NCI-H345 treated with DMSO at 0.1 percent for 48 hours (cell line): Measurements from ENCODE around the gene OVCA2.

ENCODE experiments used
- DNase-seq: peaks from one replicate; lab custom pipeline; 2025; ENCODE audit not compliant: unreplicated experiment; lab: John Stamatoyannopoulos, UW

The OVCA2 gene

DNA sequence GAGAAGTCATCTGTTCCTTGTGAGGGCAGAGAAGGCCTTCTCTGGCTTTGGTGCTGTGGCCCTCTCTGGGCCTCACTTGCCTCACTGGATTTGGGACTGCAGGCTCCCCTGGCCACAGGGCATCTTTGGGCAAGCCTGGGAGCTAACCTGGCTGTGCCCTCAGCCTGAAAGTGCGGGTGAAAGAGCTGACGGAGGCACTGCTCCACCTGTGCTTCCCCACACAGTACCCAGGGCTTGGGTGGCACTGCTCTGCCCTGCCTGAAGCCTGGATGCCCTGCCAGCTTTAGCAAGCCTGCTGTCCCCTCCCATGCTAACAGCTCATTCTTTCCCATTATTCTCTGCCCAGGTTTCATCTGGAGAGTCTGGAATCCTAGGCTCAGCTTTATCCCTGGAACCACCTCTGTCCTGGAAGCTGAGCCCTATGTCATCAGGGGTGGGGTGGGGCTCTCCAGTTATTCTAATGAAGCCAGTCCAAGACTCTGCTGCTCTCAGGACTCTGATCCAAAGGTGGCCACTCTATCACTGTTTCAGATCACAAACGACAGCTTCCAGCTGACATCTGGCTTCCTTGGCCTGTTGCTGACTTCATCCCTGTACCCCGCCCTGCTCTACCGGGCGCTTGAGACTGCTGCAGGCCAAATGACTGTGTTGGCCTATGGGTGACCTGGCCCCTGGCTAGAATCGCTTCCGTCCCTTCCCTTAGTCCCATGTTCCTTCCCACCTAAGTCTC lies 42.4 kb downstream of the OVCA2 start:
- no peak for DNase-seq

DNA sequence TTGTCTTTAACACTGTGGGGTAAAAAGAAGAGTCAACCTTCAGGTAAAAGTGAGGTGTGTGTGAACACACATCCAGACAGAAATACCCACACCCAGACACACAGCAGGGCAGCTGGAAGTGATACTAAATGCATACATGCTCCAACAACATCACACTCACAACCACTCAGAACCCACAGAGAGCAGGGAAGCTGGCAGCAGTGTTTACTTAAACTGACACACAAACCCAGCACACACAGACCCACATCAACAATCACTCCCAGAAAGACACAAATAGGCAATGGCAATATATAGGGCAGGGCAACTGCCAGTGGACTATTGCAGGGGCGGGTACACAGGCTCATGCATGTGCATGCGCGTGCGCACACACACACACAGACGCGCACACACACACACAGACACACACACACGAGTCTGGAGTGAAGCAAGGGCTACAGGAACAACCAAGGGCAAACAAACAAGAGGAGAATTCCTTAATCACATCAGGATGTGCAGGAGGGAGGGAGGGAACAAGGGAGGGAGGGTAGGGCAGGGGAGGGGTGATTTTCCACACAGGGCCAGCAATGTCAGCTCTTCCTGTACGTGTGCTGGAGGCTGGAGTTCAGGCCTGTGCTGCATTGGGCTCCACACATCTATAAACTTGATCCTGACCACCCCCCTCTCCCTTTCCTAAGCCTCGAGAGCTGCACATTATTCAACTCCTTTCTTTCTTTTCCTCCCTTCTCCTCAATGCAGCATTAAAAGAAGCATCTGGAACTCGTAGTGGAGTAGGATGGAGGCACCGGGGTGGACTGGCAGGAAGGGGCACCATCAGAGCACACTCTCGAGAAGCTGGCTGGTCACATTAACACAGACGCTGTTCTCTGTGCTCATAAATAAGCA lies 43.2 kb downstream of the OVCA2 start:
- no peak for DNase-seq

DNA sequence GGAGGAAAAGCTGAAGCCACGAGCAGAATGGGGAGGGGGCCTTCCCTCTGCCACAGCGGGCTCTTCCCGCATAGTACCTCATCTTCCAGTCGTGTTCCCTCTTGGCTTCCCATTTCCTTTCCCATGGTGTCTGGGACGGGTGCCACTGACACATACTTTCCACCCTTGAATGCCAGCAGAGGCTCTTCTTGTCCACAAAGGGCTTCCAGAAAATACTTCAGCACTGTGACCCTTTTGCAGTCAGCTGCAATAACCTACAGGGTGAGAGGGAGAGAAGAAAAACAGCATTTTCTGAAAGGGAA lies 43.8 kb downstream of the OVCA2 start:
- DNase-seq, result no peak

DNA sequence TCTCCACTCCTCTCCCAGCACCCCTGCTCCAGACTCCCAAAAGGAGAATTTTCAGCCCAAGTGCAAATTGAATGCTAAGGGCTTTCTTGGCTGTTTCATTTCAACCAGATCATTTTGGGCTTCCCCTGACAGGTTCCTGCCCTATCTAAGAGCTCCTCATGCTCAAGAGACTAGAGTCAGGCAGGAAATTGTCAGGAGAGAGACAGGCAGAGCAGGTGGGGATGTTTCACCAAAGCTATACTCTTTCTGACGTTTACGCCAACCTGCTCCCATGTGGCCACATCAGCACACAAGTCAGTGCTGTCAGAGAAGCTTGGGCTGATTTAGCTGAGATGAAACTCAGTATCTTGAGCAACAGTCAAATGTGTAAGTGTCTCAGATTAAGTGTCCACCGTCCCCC lies 44.5 kb downstream of the OVCA2 start:
- no peak for DNase-seq

- DNase-seq, result no peak
These were observed 45.9 kb downstream of the OVCA2 start for GRCh38 chr17:2087597-2088211.

DNA sequence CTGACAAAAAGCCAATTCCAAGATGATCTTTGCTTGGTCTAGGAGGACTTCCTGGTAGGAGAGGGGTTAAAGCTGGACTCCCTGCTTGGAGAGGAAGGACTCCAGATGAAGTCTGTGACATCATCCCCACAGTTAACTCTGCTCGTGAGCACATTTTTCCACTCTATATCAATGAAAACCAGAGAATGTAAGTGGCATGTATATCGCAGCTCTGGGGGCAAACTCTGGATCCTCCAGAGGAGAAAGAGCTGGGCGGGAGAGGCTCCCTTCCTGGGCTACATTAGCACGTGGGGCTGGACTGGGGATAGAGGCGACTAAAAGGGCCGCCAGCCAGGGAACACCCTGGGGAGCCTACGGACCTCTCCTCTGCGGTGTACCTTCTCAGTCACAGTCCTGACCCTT lies 47.2 kb downstream of the OVCA2 start:
- DNase-seq, result no peak

GRCh38 chr17:2090210-2090641 lies 48.4 kb downstream of the OVCA2 start:
- no peak for DNase-seq

DNA sequence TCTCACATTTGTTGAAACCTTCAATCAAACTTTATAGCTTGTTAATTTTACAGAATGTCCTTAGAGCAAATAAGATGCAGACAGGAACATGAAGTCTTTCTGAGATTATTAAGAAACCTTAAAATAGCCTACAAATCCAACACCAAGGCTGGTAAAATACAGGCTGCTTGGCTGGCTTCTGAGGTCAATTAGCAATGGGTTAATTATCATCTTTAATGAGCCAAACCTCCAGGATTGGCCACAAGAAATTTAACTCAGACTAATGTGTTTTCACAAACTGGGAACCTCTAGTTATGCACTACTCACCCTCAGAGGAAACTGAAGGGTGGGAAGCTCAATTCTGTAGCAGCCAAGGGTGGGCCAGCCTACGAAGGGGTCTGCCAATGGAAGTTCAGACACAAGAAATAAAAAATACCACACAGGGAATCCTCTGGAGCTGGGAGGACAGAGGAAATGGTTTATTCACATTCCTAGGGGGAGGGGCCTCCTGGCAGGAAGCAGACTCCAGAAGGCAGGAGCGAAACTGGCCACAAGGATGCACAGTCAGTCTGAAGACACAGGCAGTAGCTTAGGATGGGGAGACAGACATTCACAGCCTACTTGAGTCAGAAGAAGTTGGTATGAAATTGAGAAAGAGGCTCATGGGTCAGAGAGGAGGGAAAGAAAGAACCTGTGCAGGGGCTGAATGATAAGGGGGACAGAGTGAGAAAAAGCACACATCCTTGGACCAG lies 49.1 kb downstream of the OVCA2 start:
- no peak for DNase-seq

DNA sequence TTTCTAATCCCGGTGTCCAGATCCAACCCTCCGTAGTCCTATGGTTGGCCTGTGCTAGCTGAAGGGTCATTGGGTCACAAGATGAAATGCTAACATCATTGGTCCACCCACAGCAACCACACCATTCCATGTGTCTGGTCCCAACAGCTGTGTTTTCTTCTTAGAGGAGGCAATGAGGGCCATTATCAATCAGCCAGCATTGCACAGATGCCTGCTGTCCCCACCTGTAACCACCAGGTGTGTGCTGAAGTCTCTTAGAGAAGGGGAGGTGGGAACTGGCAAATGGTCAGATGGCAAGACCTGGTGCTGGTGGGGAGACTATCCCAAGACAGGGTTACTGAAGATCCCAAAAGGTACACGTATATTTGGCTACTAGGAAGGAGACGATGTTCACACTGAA lies 50.4 kb downstream of the OVCA2 start:
- DNase-seq, result no peak
